Measurements from ENCODE around the gene GDA. TPM values are rescaled to one million over a fixed set of nuclear protein-coding genes. Genes with fewer than 3 reads are reported as not detected.

GDA gene
- total and polyA plus RNA-seq, 2 of the 4 experiments (the other 2 are of a cell fraction), result not detected

GRCh38 chr9:72199238-72199637 lies 50.0 kb downstream of the GDA start:
- Histone ChIP-seq H3K14ac (replicated peaks; ENCODE audit: low read depth, low read length) (no peak overlapping the region), H2BK20ac (ENCODE audit: low read depth, low read length) (no peak overlapping the region), H3K79me1 (ENCODE audit: low read depth in 1 of 2, low read length in 2 of 2) (no peaks in the 10 kb centered on the region), H2BK5ac (ENCODE audit: low read depth, low read length, poor library complexity, severe bottlenecking) (no peak overlapping the region), H3K27ac (ENCODE audit: insufficient read depth, low read length) (no peak overlapping the region), H3K9me1 (ENCODE audit: insufficient read depth, low read length) (no peaks in the 10 kb centered on the region), H3K4ac (ENCODE audit: low read depth, low read length) (no peak overlapping the region), H3K56ac (ENCODE audit: extremely low read depth, insufficient read depth, low read length) (no peak overlapping the region), H4K20me1 (ENCODE audit: insufficient read depth, low read length) (no peaks in the 10 kb centered on the region), H2BK120ac (ENCODE audit: low read depth, low read length) (no peak overlapping the region), H4K8ac (ENCODE audit: low read depth in 2 of 2, low read length in 2 of 2) (no peak overlapping the region), H2AK5ac (ENCODE audit: low read depth, low read length) (no peak overlapping the region), H2AK9ac (replicated peaks; ENCODE audit: low read depth, low read length, poor library complexity) (no peak overlapping the region), H3K4me1 (ENCODE audit: control insufficient read depth, insufficient read depth, low read length) (no peaks in the 10 kb centered on the region), H3K9ac (ENCODE audit: low read depth, low read length) (no peak overlapping the region), H3K27me3 (ENCODE audit: control insufficient read depth, insufficient read depth, low read length) (no peaks in the 10 kb centered on the region; the same call in 1 of the 2 replicates), H2AFZ (replicated peaks; ENCODE audit: low read length, poor library complexity) (no peak overlapping the region), H3K36me3 (ENCODE audit: control insufficient read depth, insufficient read depth, low read length) (no peaks in the 10 kb centered on the region), H2BK15ac (ENCODE audit: low read depth, low read length) (no peak overlapping the region), H3K18ac (ENCODE audit: low read depth, low read length) (no peak overlapping the region), H3K23ac (ENCODE audit: low read depth, low read length) (no peak overlapping the region), H3K9me3 (ENCODE audit: control insufficient read depth, insufficient read depth, low read length) (no peaks in the 10 kb centered on the region), H4K5ac (ENCODE audit: low read depth, low read length) (no peak overlapping the region), H4K91ac (ENCODE audit: insufficient read depth, low read depth, low read length) (no peak overlapping the region), H3K4me3 (ENCODE audit: insufficient read depth, low read depth, low read length) (no peak overlapping the region), H3K4me2 (ENCODE audit: low read depth, low read length) (no peak overlapping the region)
- no peak for ATAC-seq (ENCODE audit: low read depth)
- in situ Hi-C loops (cut with MboI; ENCODE audit: low sequenced_read_pairs) (no loop called here), intact Hi-C loops (cut with micrococcal nuclease) (no loop called here), dilution Hi-C loops (cut with HindIII; ENCODE audit: low sequenced_read_pairs, unreplicated experiment) (no loop called here)
- no peak for TF ChIP-seq CTCF (conservative IDR thresholded peaks at IDR 0.05; ENCODE audit: low read depth, low read length)
- TF ChIP-seq RAD21 (IDR thresholded peaks at IDR 0.05; ENCODE audit: low read length), result no peak
- no peak for TF ChIP-seq BHLHE40 (IDR thresholded peaks at IDR 0.05; ENCODE audit: low read depth, low read length)
- TF ChIP-seq MAZ (IDR thresholded peaks at IDR 0.05; ENCODE audit: borderline replicate concordance, low read depth, low read length), result no peak
- TF ChIP-seq SMC3 (IDR thresholded peaks at IDR 0.05; ENCODE audit: low read depth, low read length), result no peak
- TF ChIP-seq USF2 (IDR thresholded peaks at IDR 0.05; ENCODE audit: low read depth, low read length), result no peak
- ChIA-PET POLR2A (ENCODE audit: unreplicated experiment) (interaction anchor here (0.6 kb wide), 1 partner anchor 1047 kb away, joined by 4 read pairs; no protein-coding TSS in a partner anchor), CTCF (interaction anchor here (0.6 kb wide), 1 partner anchor 804 kb away, joined by 4 read pairs; no protein-coding TSS in a partner anchor)
- 49% methylated on average over 2 of the region's 3 CpGs; no CpG with 5 or more reads in 1 of the 2 experiments for WGBS, 2 experiments (ENCODE audit: extremely low coverage in 2 of 2, insufficient read length in 1 of 2)
- DNase-seq, result no peak
- no TSS peak for BruUV-seq (replicated peaks)
